ENCODE measurements around the gene FGGY. TPM values are rescaled to one million over a fixed set of nuclear protein-coding genes. Genes with fewer than 3 reads are reported as not detected.

Gene FGGY
- total RNA-seq, 1 experiment from 2014 or later: 14.6 TPM

- Histone ChIP-seq H3K79me2 (ENCODE audit: insufficient read depth, low read length) (no peaks in the 10 kb centered on the region), H4K5ac (ENCODE audit: insufficient read length, low read depth, low read length) (no peak overlapping the region), H2BK20ac (ENCODE audit: low read depth, low read length, poor library complexity, severe bottlenecking) (no peak overlapping the region), H3K4ac (ENCODE audit: low read depth, low read length) (no peak overlapping the region), H2BK12ac (ENCODE audit: insufficient read length, low read depth, low read length) (no peak overlapping the region), H3K4me2 (ENCODE audit: insufficient read depth, insufficient read length, low read length) (no peak overlapping the region), H3K23ac (ENCODE audit: insufficient read length, low read depth, low read length) (no peak overlapping the region), H2BK15ac (ENCODE audit: low read depth, low read length) (no peak overlapping the region), H4K20me1 (ENCODE audit: control insufficient read depth, insufficient read depth, insufficient read length) (no peaks in the 10 kb centered on the region), H2AFZ (ENCODE audit: low read length) (no peak overlapping the region), H3K9me3 (ENCODE audit: control insufficient read depth, low read depth, low read length) (no peaks in the 10 kb centered on the region), H2BK120ac (ENCODE audit: low read depth, low read length, poor library complexity, severe bottlenecking) (no peak overlapping the region), H3K9ac (ENCODE audit: extremely low read depth, insufficient read length, low read length) (no peak overlapping the region), H3K56ac (ENCODE audit: insufficient read length, low read depth, low read length) (no peak overlapping the region), H3K18ac (ENCODE audit: insufficient read length, low read depth, low read length) (no peak overlapping the region), H3T11ph (ENCODE audit: low read length) (no peak overlapping the region), H3K4me1 (ENCODE audit: insufficient read depth, low read length) (peaks cover 1% of the 10 kb centered on the region; the same call in 1 of the 2 replicates), H4K91ac (ENCODE audit: insufficient read length, low read depth, low read length) (no peak overlapping the region), H3K14ac (ENCODE audit: insufficient read depth, low read length) (no peak overlapping the region), H4K8ac (replicated peaks; ENCODE audit: insufficient read length, low read depth, low read length) (no peak overlapping the region), H2AK5ac (ENCODE audit: insufficient read length, low read length) (no peak overlapping the region), H3K27me3 (ENCODE audit: insufficient read depth, low read length) (no peaks in the 10 kb centered on the region), H3K23me2 (ENCODE audit: insufficient read length, low read depth, low read length, poor library complexity, severe bottlenecking) (no peaks in the 10 kb centered on the region), H3K79me1 (ENCODE audit: insufficient read depth, low read depth, low read length, poor library complexity, severe bottlenecking) (no peaks in the 10 kb centered on the region), H2BK5ac (ENCODE audit: insufficient read length, low read length) (no peak overlapping the region), H3K27ac (ENCODE audit: insufficient read length, low read depth, low read length) (no peak overlapping the region)
- Mint-ChIP-seq H3K27ac (no peak overlapping the region), H3K27me3 (ENCODE audit: low read depth) (no peaks in the 10 kb centered on the region; the same call in 1 of the 2 replicates), H3K4me3 (no peak overlapping the region), H3K4me1 (no peaks in the 10 kb centered on the region), H3K36me3 (ENCODE audit: insufficient read depth in 1 of 3, low read depth in 3 of 3) (peaks cover 0 to 2% (median 0%) of the 10 kb centered on the region in 3 experiments; a peak in 2 of 7 replicates), H3K9me3 (peaks cover 0 to 3% of the 10 kb centered on the region in 2 experiments; a peak in 2 of 5 replicates)
- WGBS (ENCODE audit: extremely low coverage, insufficient read length, low lambda C conversion rate): no CpG with 5 or more reads among the region's 1 CpG
- DNase-seq: no peak
- no peak for TF ChIP-seq CTCF (conservative IDR thresholded peaks at IDR 0.05)
Measured at GRCh38 chr1:59268406-59268805, 28.5 kb upstream of the FGGY start.
